Sigmoid colon (tissue), 7 donors: ENCODE measurements around the gene TMEM165. TPM values are rescaled to one million over a fixed set of nuclear protein-coding genes. Genes with fewer than 3 reads are reported as not detected.

Experiments
- DNase-seq: peaks from one replicate; pipeline ENCODE4 v3.0.0-alpha.2; 2019
- H3K27ac ChIP-seq, 4 donors: fragments of 200-600 bp; sonication (generic); one replicate each; pipeline ENCODE4 v1.5.1; 2016 to 2019; ENCODE audit warnings: mild to moderate bottlenecking in 1 of 4
- H3K27me3 ChIP-seq, 3 donors: fragments of 200-600 bp; sonication (generic); one replicate each; pipeline ENCODE4 v1.5.1; 2019; ENCODE audit warnings: mild to moderate bottlenecking in 1 of 3
- H3K36me3 ChIP-seq, 4 donors: fragments of 200-600 bp; sonication (generic); one replicate each; pipeline ENCODE4 v1.5.1; 2016 to 2019
- H3K4me1 ChIP-seq, 4 donors: fragments of 200-600 bp; sonication (generic); one replicate each; pipeline ENCODE4 v1.5.1; 2017 to 2019
- H3K4me3 ChIP-seq, 4 donors: fragments of 200-600 bp; sonication (generic); one replicate each; pipeline ENCODE4 v1.5.1; 2017 to 2019; ENCODE audit warnings: mild to moderate bottlenecking in 2 of 4, moderate library complexity in 1 of 4
- H3K9me3 ChIP-seq, 4 donors: fragments of 200-600 bp in 3 of 4; sonication (generic) in 3 of 4; one replicate each; pipeline versions ENCODE4 v1.5.1 to v1.6.1; 2013 to 2019
- CTCF ChIP-seq, 4 experiments: fragments of 450-650 bp in 3 of 4; fragments of 200-600 bp in 1 of 4; IDR thresholded peaks; one replicate each; pipeline ENCODE4 v1.5.1; 2016 to 2019; ENCODE audit warnings: antibody characterized with exemption in 4 of 4, mild to moderate bottlenecking in 3 of 4, moderate library complexity in 2 of 4
- EP300 ChIP-seq, 4 donors: sonication (generic); formaldehyde crosslinking; IDR thresholded peaks; one replicate each; pipeline ENCODE4 v1.6.1; 2017; ENCODE audit warnings: antibody characterized with exemption in 4 of 4
- POLR2A ChIP-seq, 2 donors: fragments of 450-650 bp; IDR thresholded peaks; one replicate each; pipeline ENCODE4 v1.6.1; 2016; ENCODE audit warnings: antibody characterized with exemption in 2 of 2, mild to moderate bottlenecking in 2 of 2, moderate library complexity in 2 of 2
- POLR2AphosphoS5 ChIP-seq, 4 donors: sonication (generic); formaldehyde crosslinking; IDR thresholded peaks; one replicate each; pipeline ENCODE4 v1.6.1; 2017; ENCODE audit warnings: antibody characterized with exemption in 4 of 4
- WGBS, 2 donors: extraction: QIAGEN DNeasy Blood & Tissue Kit; methylation state at CpG; one replicate each; pipeline ENCODE4 v1.1.7; 2013; 5-methylcytosine and 5-hydroxymethylcytosine counted together
- intact Hi-C: fragments of 100-400 bp; cut with DNase I; formaldehyde crosslinking; loops from one replicate; pipeline ENCODE4 v1.15.1; 2023
- polyA plus RNA-seq, 3 donors: library from polyadenylated mRNA; stranded (reverse); fragments of 200-250 nt; gene quantifications; one replicate each; pipeline ENCODE4 v1.2.3, GENCODE V29; 2013
- total RNA-seq, 4 donors: library from RNA; depleted of rRNA; stranded (reverse); fragments of >200 nt; gene quantifications; one replicate each; pipeline ENCODE4 v1.1.0, GENCODE V29; 2016
- donor health status: healthy with polysubstance abuse.
- donor health status: Bipolar disorder and iron deficiency.
- donor health status: healthy.

The TMEM165 gene
- total and polyA plus RNA-seq, 7 donors = 12.9 to 219 (median 144) TPM

DNA sequence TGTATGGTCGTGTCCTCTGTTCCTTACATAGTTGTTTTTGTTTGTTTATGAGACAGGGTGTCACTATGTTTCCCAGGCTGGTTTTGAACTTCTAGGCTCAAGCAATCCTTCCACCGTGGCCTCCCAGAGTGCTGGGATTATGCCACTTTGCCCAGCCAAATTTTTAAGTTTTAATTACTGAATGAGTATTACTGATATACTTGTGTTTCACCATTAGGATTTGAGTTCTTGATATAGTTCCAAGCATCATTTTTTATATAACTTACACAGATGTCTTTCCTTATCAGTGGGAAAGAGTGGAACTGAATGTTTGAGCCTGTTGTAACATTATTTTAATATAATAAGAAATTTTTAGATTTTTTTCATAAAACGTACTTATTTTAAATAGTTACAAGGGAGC lies 20.4 kb downstream of the TMEM165 start:
- DNase-seq = no peak
- peaks cover 0 to 87% (median 15%) of the 10 kb centered on the region in 4 donors for H3K36me3 ChIP-seq
- no peak overlapping the region for H3K4me3 ChIP-seq
- no peaks in the 10 kb centered on the region for H3K27me3 ChIP-seq
- TF ChIP-seq POLR2AphosphoS5 (IDR thresholded peaks at IDR 0.05) = no peak
- TF ChIP-seq CTCF (IDR thresholded peaks at IDR 0.05) = no peak
- TF ChIP-seq EP300 (IDR thresholded peaks at IDR 0.05) = no peak
- no peak for TF ChIP-seq POLR2A (IDR thresholded peaks at IDR 0.05)
- intact Hi-C loops = no loop called here
- H3K9me3 ChIP-seq = no peaks in the 10 kb centered on the region
- H3K4me1 ChIP-seq = no peaks in the 10 kb centered on the region
- WGBS, 2 donors = 85 to 94% methylated on average over 3 of the region's 3 CpGs
- no peak overlapping the region for H3K27ac ChIP-seq

GRCh38 chr4:55424791-55425190 lies 29.0 kb downstream of the TMEM165 start:
- Histone ChIP-seq H3K4me3 (no peak overlapping the region), H3K27me3 (no peaks in the 10 kb centered on the region), H3K36me3 (peaks cover 7 to 96% (median 29%) of the 10 kb centered on the region in 4 donors), H3K4me1 (no peaks in the 10 kb centered on the region), H3K9me3 (no peaks in the 10 kb centered on the region), H3K27ac (no peak overlapping the region)
- DNase-seq = no peak
- 91 to 92% methylated on average over 3 of the region's 3 CpGs for WGBS, 2 donors
- TF ChIP-seq POLR2A (IDR thresholded peaks at IDR 0.05) (no peak), POLR2AphosphoS5 (IDR thresholded peaks at IDR 0.05) (no peak), EP300 (IDR thresholded peaks at IDR 0.05) (no peak), CTCF (IDR thresholded peaks at IDR 0.05) (no peak)
- intact Hi-C loops = no loop called here

DNA sequence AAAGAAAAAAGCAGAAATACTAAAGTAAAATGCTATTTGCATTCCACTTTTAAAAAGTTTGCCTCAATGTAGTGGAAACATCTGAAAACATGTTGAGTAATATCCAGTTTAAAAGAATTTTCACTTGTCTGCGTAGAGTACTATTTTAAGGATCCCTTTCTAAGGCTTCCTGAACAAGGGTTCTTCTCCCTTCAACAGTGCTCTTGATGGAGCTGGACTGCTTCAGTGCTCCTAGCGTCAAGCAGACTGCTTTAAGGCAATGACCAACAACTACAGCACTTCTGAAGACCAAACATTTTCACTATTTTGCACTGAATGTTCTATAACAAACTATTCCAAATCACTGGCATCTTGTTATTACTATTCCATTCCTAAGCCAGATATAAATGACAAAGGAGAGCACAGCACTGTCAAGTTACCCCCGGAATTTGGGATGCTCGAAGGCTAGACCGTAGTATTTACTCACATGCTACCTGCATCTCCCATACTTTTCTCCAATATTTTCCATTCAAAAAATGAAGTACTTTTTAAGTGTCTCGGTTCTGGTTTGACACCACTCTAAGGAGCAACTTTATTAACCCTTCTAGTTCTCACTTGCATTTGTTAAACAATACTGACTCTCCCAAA lies 36.1 kb downstream of the TMEM165 start:
- peaks cover 0 to 92% (median 8%) of the 10 kb centered on the region in 4 donors for H3K36me3 ChIP-seq
- intact Hi-C loops = loop anchor here (5.0 kb wide), 1 partner anchor 85 kb away; the partner anchor contains the start of gene SRD5A3
- no peaks in the 10 kb centered on the region for H3K4me1 ChIP-seq
- H3K27ac ChIP-seq = no peak overlapping the region
- 79% methylated on average over 6 of the region's 6 CpGs for WGBS, 2 donors
- H3K4me3 ChIP-seq = no peak overlapping the region
- TF ChIP-seq CTCF (IDR thresholded peaks at IDR 0.05) (no peak), POLR2AphosphoS5 (IDR thresholded peaks at IDR 0.05) (no peak), POLR2A (IDR thresholded peaks at IDR 0.05) (no peak), EP300 (IDR thresholded peaks at IDR 0.05) (no peak)
- no peak for DNase-seq
- H3K27me3 ChIP-seq = no peaks in the 10 kb centered on the region
- no peaks in the 10 kb centered on the region for H3K9me3 ChIP-seq

- WGBS, 2 donors = 48 to 76% methylated on average over 3 of the region's 3 CpGs
- Histone ChIP-seq H3K9me3 (no peaks in the 10 kb centered on the region), H3K36me3 (peaks cover 0 to 72% (median 3%) of the 10 kb centered on the region in 4 donors), H3K4me1 (no peaks in the 10 kb centered on the region), H3K27me3 (no peaks in the 10 kb centered on the region), H3K4me3 (no peak overlapping the region), H3K27ac (no peak overlapping the region)
- no peak for DNase-seq
- TF ChIP-seq POLR2AphosphoS5 (IDR thresholded peaks at IDR 0.05) (no peak), CTCF (IDR thresholded peaks at IDR 0.05) (peak in 1 of 4 experiments; percentile 22)
- intact Hi-C loops = no loop called here
Observed at GRCh38 chr4:55435141-55435841, 39.5 kb downstream of the TMEM165 start.
